Lower lobe of right lung (tissue), 2 donors: ENCODE measurements around the gene RAD51B. TPM values are rescaled to one million over a fixed set of nuclear protein-coding genes. Genes with fewer than 3 reads are reported as not detected.

Experiments
- ATAC-seq, 2 donors: fragments of 200-7000 bp; cut with Tn5 transposase; one replicate each; pipeline ENCODE4 v1.9.1; 2020 to 2022; ENCODE audit warnings: mild to moderate bottlenecking in 2 of 2, moderate library complexity in 2 of 2
- DNase-seq: peaks from one replicate; pipeline ENCODE4 v3.0.0-alpha.2; 2020
- H3K27ac ChIP-seq: fragments of 200-600 bp; one replicate; pipeline ENCODE4 v1.8.0; 2022
- H3K27me3 ChIP-seq: fragments of 200-600 bp; one replicate; pipeline ENCODE4 v1.8.0; 2022; ENCODE audit warnings: low read depth
- H3K36me3 ChIP-seq: fragments of 200-600 bp; one replicate; pipeline ENCODE4 v1.8.0; 2022; ENCODE audit warnings: mild to moderate bottlenecking
- H3K4me1 ChIP-seq: fragments of 200-600 bp; one replicate; pipeline ENCODE4 v1.8.0; 2022
- H3K4me3 ChIP-seq: fragments of 200-600 bp; one replicate; pipeline ENCODE4 v1.8.0; 2022; ENCODE audit warnings: mild to moderate bottlenecking
- H3K9me3 ChIP-seq: fragments of 200-600 bp; one replicate; pipeline ENCODE4 v1.8.0; 2022
- intact Hi-C: fragments of 100-400 bp; cut with DNase I; formaldehyde crosslinking; loops from one replicate; pipeline ENCODE4 v1.11.0; 2022
- total RNA-seq: library from RNA; stranded (reverse); fragmentation: NEBNext Ultra II Directional; extraction: Animal tissue kit (Norgen Biotek cat#: 25700); gene quantifications from one replicate; pipeline ENCODE4 v1.2.1, GENCODE V29; 2021
- TF ChIP-seq, protein P1 (sequence below): fragments of 200-600 bp; IDR thresholded peaks from one replicate; pipeline ENCODE4 v1.8.0; 2022; ENCODE audit warnings: antibody characterized with exemption, mild to moderate bottlenecking
- donor health status: DM: no; HTN: yes; CAD: no; lungs with severe emphysema.

The RAD51B gene
- total RNA-seq, 1 donor from 2014 or later, result 22.2 TPM

- Histone ChIP-seq H3K27me3 (no peaks in the 10 kb centered on the region), H3K9me3 (no peaks in the 10 kb centered on the region), H3K4me3 (no peak overlapping the region), H3K4me1 (peaks cover 42% of the 10 kb centered on the region), H3K36me3 (no peaks in the 10 kb centered on the region), H3K27ac (peak overlapping the region; percentile 0)
- TF ChIP-seq, protein P1, sequence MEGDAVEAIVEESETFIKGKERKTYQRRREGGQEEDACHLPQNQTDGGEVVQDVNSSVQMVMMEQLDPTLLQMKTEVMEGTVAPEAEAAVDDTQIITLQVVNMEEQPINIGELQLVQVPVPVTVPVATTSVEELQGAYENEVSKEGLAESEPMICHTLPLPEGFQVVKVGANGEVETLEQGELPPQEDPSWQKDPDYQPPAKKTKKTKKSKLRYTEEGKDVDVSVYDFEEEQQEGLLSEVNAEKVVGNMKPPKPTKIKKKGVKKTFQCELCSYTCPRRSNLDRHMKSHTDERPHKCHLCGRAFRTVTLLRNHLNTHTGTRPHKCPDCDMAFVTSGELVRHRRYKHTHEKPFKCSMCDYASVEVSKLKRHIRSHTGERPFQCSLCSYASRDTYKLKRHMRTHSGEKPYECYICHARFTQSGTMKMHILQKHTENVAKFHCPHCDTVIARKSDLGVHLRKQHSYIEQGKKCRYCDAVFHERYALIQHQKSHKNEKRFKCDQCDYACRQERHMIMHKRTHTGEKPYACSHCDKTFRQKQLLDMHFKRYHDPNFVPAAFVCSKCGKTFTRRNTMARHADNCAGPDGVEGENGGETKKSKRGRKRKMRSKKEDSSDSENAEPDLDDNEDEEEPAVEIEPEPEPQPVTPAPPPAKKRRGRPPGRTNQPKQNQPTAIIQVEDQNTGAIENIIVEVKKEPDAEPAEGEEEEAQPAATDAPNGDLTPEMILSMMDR, result no peak
- intact Hi-C loops, result no loop called here
- ATAC-seq, result no peak
- no peak for DNase-seq
Measured at GRCh38 chr14:68236582-68237458, 417.2 kb downstream of the RAD51B start.

DNA sequence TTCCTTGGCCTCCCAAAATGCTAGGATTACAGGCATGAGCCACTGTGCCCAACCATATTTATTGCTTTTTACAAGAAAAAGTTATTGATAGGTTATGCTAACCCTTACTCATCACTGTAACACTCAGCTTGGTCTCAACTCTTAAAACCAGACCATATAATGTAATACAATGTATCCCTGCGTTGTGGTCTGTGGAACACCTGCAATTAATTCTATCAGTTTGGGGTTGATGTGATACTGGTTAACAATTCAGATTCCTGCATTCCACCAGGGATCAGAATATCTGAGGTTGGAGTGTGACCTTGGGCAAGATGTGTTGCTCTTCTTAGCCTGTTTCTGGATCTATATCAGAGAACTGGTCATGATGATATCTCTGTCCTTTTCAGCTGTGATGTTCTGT lies 419.0 kb downstream of the RAD51B start:
- Histone ChIP-seq H3K27ac (no peak overlapping the region), H3K27me3 (no peaks in the 10 kb centered on the region), H3K36me3 (no peaks in the 10 kb centered on the region), H3K4me1 (peaks cover 32% of the 10 kb centered on the region), H3K4me3 (no peak overlapping the region), H3K9me3 (no peaks in the 10 kb centered on the region)
- intact Hi-C loops, result no loop called here
- TF ChIP-seq, protein P1, result no peak
- ATAC-seq (no peak), DNase-seq (no peak)

GRCh38 chr14:68238976-68239375 lies 419.4 kb downstream of the RAD51B start:
- DNase-seq (no peak), ATAC-seq (no peak)
- Histone ChIP-seq H3K4me3 (no peak overlapping the region), H3K4me1 (peaks cover 30% of the 10 kb centered on the region), H3K27ac (no peak overlapping the region), H3K36me3 (no peaks in the 10 kb centered on the region), H3K9me3 (no peaks in the 10 kb centered on the region), H3K27me3 (no peaks in the 10 kb centered on the region)
- intact Hi-C loops, result no loop called here
- TF ChIP-seq, protein P1, result no peak

DNA sequence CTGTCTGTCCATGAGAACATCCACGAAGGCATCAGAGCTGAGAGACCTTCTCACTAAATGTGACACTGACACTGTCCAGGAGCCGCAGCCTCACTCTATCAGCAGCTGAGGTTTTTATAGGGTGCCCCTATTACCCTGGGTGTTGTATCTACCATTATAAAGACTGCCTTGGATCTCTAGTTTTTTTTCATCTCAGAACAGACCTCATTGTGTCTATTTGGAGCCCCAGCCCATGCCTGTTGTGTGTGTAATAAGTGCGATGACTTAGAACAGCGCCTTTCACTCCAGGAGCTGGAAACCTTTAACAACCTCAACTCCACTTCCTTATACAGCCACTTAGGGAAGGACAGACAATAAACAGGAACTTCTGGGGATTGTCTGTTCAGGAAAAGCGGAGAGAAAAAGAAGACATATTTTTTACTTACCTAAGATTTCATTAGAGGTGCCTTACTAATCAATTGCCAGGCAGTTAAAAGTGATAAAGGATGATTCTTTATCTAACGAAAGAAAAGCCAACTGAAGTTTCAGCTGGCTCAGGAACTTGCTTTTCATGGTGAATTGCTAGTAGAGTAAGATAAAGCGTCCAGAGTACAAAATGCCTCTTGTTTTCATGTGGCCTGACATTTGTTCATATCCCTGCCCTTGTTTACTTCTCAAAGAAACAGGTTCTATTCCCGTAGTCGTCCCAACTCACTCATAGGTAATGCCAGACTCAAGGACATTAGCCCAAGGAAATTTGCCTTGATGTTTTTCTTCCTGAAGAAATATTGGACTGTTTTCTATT lies 420.6 kb downstream of the RAD51B start:
- intact Hi-C loops, result loop anchor here (10.0 kb wide), 2 partner anchors 295 to 555 kb away; partner anchors contain the start of gene ZFP36L1
- peak; percentile 52 to 56 for ATAC-seq

GRCh38 chr14:68241862-68242487 lies 422.4 kb downstream of the RAD51B start:
- TF ChIP-seq, protein P1, result no peak
- no peaks in the 10 kb centered on the region for H3K9me3 ChIP-seq
- DNase-seq (no peak), ATAC-seq (no peak)
- H3K27ac ChIP-seq, result peak overlapping the region; percentile 19
- peaks cover 48% of the 10 kb centered on the region for H3K4me1 ChIP-seq
- no peak overlapping the region for H3K4me3 ChIP-seq
- intact Hi-C loops, result loop anchor here (10.0 kb wide), 2 partner anchors 297 to 553 kb away; partner anchors contain the start of gene ZFP36L1
- no peaks in the 10 kb centered on the region for H3K36me3 ChIP-seq
- H3K27me3 ChIP-seq, result no peaks in the 10 kb centered on the region

More for the DNA sequence above, 420.6 kb downstream of the RAD51B start:
- TF ChIP-seq, protein P1, result no peak
- H3K4me3 ChIP-seq, result no peak overlapping the region
- no peaks in the 10 kb centered on the region for H3K9me3 ChIP-seq
- H3K27me3 ChIP-seq, result no peaks in the 10 kb centered on the region
- DNase-seq, result no peak
- peak overlapping the region; percentile 57 for H3K27ac ChIP-seq
- H3K4me1 ChIP-seq, result peaks cover 30% of the 10 kb centered on the region
- H3K36me3 ChIP-seq, result no peaks in the 10 kb centered on the region
